AG04450 (cell line): ENCODE results near the gene FAM168A. TPM values are rescaled to one million over a fixed set of nuclear protein-coding genes. Genes with fewer than 3 reads are reported as not detected.
"Not testable (repeated sequence)": the region's sequence is repeated elsewhere in the genome, so short reads cannot be mapped to it uniquely, and the experiment has no call there.

Experiments
- CTCF ChIA-PET: fragments of 300-600, 350-600 bp; formaldehyde crosslinking; extraction: SDS; loops from one replicate; lab custom pipeline; 2022; ENCODE audit warnings: antibody characterized with exemption, inconsistent platforms; lab: Charles Lee
- POLR2A ChIA-PET: fragments of 350-600 bp; formaldehyde crosslinking; extraction: SDS; loops from one replicate; lab custom pipeline; 2021; ENCODE audit warnings: antibody characterized with exemption, inconsistent platforms; lab: Yijun Ruan, JAX
- DNase-seq: peaks from one replicate; pipeline ENCODE4 v3.0.0-alpha.2; 2011; ENCODE audit warnings: low read depth, low spot score
- H3K27ac ChIP-seq: one replicate; pipeline ENCODE4 v1.5.1; 2012; ENCODE audit warnings: low read depth, low read length, control low read depth
- H3K27me3 ChIP-seq: one replicate; pipeline ENCODE4 v1.6.0; 2012; ENCODE audit warnings: low read length; ENCODE audit not compliant: control insufficient read depth, insufficient read depth
- H3K4me3 ChIP-seq: 2 replicates; pipeline ENCODE4 v1.5.1; 2011; ENCODE audit warnings: mild to moderate bottlenecking, low read depth, low read length, control low read depth
- H3K9me3 ChIP-seq: 2 replicates; pipeline ENCODE4 v1.5.1; 2012; ENCODE audit warnings: low read length; ENCODE audit not compliant: control insufficient read depth, insufficient read depth
- CTCF ChIP-seq: IDR thresholded peaks from 2 replicates; pipeline ENCODE4 v1.5.1; 2011; ENCODE audit warnings: low read depth, low read length, control low read depth, inconsistent platforms
- polyA plus RNA-seq: library from polyadenylated mRNA; depleted of rRNA; stranded (reverse); fragments of >200 nt; gene quantifications from 2 replicates; pipeline ENCODE4 v1.2.3, GENCODE V29; 2011

FAM168A gene
- polyA plus RNA-seq, 1 experiment = 21.3 TPM

DNA sequence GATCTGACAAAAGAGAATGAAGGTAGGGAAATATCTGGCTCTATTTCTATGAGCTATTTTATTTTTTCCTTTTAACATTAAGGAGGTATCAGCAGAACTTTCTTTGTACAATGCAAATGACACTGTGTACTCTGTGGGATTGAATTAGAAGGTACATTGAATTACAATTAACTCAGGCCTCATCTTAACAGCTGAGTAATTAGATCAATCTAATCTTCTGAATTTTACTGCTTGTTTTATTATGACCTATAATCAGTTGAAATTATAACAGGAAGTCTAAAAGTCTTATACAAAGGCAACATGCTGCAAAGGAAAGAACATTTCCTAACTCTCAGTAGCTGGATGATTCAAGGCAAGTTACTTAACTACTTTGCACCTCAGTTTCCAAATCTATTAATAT lies 151.9 kb downstream of the FAM168A start:
- no peaks in the 10 kb centered on the region for H3K9me3 ChIP-seq
- CTCF ChIA-PET = interaction anchor here (2.8 kb wide), 1 partner anchor 33 kb away, joined by 16 read pairs; no protein-coding TSS in a partner anchor
- no peak overlapping the region for H3K27ac ChIP-seq
- no peak overlapping the region for H3K4me3 ChIP-seq
- no peaks in the 10 kb centered on the region for H3K27me3 ChIP-seq
- no peak for DNase-seq
- POLR2A ChIA-PET = no interaction called here
- TF ChIP-seq CTCF = no peak

- Histone ChIP-seq H3K9me3 (no peaks in the 10 kb centered on the region), H3K27ac (no peak overlapping the region), H3K27me3 (no peaks in the 10 kb centered on the region), H3K4me3 (no peak overlapping the region)
- TF ChIP-seq CTCF = no peak
- CTCF ChIA-PET = no interaction called here
- POLR2A ChIA-PET = no interaction called here
- no peak for DNase-seq
Measured at GRCh38 chr11:73439002-73439843, 158.7 kb downstream of the FAM168A start.

DNA sequence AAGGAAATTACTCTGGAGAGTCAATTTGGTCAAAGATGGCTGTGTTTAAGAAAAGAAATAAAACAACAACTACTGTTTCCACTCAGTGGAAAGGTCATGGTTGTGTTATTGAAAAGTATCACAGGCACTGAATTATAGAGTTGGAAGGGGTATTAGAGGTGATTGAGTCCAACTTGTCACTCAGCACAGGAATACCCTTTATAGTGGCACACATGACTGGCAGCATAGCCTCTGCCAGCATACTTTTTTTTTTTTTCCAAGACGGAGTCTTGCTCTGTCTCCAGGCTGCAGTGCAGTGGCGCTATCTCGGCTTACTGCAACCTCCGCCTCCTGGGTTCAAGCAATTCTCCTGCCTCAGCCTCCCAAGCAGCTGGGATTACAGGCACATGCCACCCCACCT lies 161.1 kb downstream of the FAM168A start:
- H3K27me3 ChIP-seq, H3K27ac ChIP-seq, DNase-seq, H3K4me3 ChIP-seq, H3K9me3 ChIP-seq, POLR2A ChIA-PET: not testable (repeated sequence)
- CTCF ChIA-PET = interaction anchor here (1.4 kb wide), 1 partner anchor 44 kb away, joined by 3 read pairs; no protein-coding TSS in a partner anchor

- POLR2A ChIA-PET = interaction anchor here (0.6 kb wide), 1 partner anchor 531 kb away, joined by 3 read pairs; no protein-coding TSS in a partner anchor
- DNase-seq = no peak
- Histone ChIP-seq H3K4me3 (no peak overlapping the region), H3K27me3 (no peaks in the 10 kb centered on the region), H3K9me3 (no peaks in the 10 kb centered on the region), H3K27ac (no peak overlapping the region)
- TF ChIP-seq CTCF = no peak
- CTCF ChIA-PET = no interaction called here
Measured at GRCh38 chr11:73431396-73431795, 166.5 kb downstream of the FAM168A start.

DNA sequence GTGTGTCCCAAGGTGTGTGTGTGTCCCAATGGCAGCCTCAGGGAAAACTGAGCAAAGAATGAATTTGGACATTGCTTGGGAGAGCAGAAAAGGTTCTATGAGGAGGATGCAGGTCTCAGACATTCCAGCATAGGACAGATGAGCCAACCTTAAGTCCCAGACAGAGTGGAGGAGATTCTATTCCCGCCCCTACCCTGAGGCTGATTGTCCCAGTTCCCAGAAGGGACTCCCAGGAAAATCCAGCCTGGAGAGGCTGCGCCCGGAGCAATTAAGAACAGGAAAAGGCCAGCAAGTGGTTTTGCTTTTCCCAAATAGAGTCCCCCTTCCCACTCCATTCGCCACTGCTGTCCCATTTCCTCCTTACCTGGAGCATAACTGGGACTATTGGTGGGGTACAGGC lies 167.6 kb downstream of the FAM168A start:
- no peak for DNase-seq
- H3K27me3 ChIP-seq = no peaks in the 10 kb centered on the region
- no peak overlapping the region for H3K4me3 ChIP-seq
- ChIA-PET CTCF (interaction anchor here (3.1 kb wide), 1 partner anchor 48 kb away, joined by 15 read pairs; no protein-coding TSS in a partner anchor), POLR2A (no interaction called here)
- no peak for TF ChIP-seq CTCF
- no peaks in the 10 kb centered on the region for H3K9me3 ChIP-seq
- no peak overlapping the region for H3K27ac ChIP-seq
